NCI-H2196 (cell line): Measurements from ENCODE around the gene STPG3.

ENCODE experiments used
- DNase-seq: peaks from one replicate; lab custom pipeline; 2025; ENCODE audit not compliant: unreplicated experiment; lab: John Stamatoyannopoulos, UW

The STPG3 gene

GRCh38 chr9:137299203-137299565, 48.1 kb downstream of the STPG3 start:
- DNase-seq: no peak

GRCh38 chr9:137299938-137300337, 48.9 kb downstream of the STPG3 start:
- DNase-seq: no peak

DNA sequence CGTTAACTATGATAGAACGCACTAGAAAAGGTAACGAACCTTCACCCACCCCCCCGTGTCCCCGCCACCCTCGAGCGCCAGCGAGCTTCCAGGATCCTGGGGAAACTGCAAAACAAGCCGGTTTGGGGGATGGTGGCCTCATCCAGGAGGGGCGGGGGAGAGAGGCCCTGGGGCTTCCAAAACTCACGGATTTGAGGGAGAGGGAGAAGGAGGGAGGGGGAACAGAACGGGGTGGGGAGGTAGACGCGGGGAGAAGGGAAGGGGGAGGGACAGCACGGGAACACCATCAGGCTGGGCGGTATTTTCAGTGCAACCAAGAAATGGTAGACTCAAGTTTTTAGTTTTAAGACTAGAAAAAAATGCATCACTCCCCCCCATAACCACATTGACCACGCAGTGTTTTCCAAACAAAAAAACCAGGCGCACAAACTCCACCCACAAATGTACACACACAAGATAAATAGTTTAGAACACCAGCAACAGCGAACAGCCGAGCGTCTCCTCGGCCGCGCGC, 49.5 kb downstream of the STPG3 start:
- no peak for DNase-seq

DNA sequence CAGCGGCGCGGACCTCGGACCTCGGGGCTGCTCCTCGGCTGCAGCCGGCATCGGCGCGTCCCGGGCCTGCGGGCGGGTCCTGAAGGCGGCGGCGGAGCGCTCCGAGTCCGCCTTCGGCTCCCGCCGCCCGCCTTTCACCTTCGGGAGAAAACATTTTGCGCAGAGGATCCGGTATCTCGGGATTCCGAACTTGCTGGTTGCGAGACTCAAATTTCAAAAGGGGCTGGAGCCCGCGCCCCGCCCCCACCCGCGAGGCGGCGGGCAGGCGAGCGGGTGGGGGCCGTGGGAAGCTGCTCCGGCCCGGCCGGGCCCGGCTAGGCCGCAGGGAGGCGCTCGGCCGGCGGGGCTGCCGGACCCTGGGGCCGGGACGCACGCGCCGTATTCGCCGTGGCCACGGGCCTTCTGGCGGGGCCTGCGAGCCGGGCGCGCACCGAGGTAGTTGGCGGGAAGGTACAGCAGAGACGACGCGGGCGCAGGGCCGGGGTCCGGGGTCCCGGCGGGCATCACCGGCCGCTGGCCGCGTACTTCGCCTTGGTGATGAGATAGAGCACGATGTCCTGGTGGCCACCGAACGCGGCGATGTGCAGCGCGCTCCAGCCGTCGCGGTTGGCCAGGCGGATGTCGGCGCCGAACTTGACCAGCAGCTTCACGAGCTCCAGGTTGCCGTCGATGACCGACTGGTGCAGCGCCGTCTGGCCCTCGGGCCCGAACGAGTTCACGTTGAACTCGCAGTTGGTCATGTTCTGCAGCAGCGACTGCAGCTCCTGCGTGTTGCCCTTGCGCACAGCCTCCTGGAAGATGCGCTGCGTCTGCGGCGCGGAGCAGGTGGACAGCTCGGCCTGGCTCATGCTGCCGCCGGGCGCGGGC, 50.2 kb downstream of the STPG3 start:
- DNase-seq: peak; percentile 68

DNA sequence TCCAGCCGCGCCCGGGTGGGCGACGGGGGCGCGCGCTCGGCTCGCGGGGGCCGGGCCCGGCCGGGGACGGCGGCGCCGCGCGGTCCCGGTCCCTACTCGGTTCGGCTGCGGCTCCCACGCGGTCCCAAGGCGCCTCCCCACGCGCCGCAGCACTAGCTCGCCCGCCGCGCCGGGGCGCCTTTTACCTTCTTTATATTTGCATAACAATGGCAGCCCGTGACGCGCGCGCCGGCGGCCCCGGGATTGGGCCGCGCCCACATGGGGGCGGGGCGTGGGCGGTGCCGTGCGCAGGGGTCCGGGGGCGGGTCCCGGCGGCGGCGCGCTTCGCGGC, 51.0 kb downstream of the STPG3 start, which contains the start of gene NRARP:
TSS of gene NRARP (minus strand) at position 154 of the 331 bp plus-strand sequence. CDS start 343 bp downstream, outside the sequence.
- peak; percentile 87 for DNase-seq

DNA sequence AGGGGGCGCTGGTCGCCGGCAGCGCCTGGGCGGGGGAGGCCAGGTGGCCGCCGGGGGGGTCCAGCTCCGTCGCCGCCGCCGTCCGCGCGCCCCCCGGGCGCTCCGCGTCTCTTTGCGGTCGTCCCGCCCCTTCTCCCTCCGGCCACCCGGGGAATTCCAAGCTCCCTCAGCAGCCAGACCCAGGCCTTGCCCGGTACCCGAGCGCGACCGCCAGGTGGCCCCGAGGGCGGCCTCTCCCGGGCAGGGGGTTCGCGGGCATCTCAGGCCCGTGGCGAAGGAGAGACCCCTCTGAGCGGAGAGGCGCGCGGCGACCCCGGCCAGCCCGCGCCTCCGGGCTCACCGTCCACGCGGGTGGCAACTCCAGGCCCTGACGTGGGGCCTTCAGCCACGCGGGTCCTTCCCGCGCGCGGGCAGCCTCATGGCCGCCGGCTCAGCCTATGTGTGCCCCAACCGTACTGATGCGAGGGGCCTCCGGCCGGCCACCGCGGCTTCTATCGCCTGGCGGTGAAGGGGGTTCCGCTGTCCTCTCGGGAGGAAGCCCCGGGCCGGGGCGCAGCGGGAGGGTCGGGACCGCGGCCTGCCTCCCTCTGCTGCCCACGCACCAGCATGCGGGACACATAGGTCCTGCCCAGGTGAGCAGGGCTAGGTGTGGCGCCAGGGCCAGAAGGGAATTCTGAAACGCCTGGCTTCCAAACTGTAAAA, 51.5 kb downstream of the STPG3 start:
- DNase-seq: no peak
